PFSK-1 (cell line): ENCODE measurements around the gene ISG20.

Experiments
- POLR2AphosphoS5 ChIP-seq: IDR thresholded peaks from 2 replicates; pipeline ENCODE4 v1.6.1; 2012; ENCODE audit warnings: low read depth, mild to moderate bottlenecking, control low read depth, low read length, moderate library complexity
- REST ChIP-seq, 2 experiments: IDR thresholded peaks; 2 replicates each; pipeline versions ENCODE4 v1.6.1 to v1.8.0; 2011 to 2012; ENCODE audit warnings: low read depth in 2 of 2, low read length in 2 of 2, control low read depth in 1 of 2, inconsistent platforms in 1 of 2, mild to moderate bottlenecking in 1 of 2, moderate library complexity in 1 of 2; ENCODE audit not compliant: insufficient read depth in 1 of 2
- SIN3A ChIP-seq: IDR thresholded peaks from 2 replicates; pipeline ENCODE4 v1.6.1; 2012; ENCODE audit warnings: mild to moderate bottlenecking, low read length, moderate library complexity, borderline replicate concordance; ENCODE audit not compliant: insufficient read depth
- TAF1 ChIP-seq: IDR thresholded peaks from 2 replicates; pipeline ENCODE4 v1.6.1; 2012; ENCODE audit warnings: low read length, control low read depth, borderline replicate concordance; ENCODE audit not compliant: insufficient read depth

GRCh38 chr15:88649286-88649733, 10.5 kb downstream of the ISG20 start:
- TF ChIP-seq TAF1 (no peak), SIN3A (no peak), POLR2AphosphoS5 (no peak), REST (IDR thresholded peaks at IDR 0.05; ENCODE audit: insufficient read depth in 1 of 2, low read depth in 2 of 2, low read length in 2 of 2) (no peak)
